Measurements from ENCODE around the gene GANC.
"Not testable (repeated sequence)": the region's sequence is repeated elsewhere in the genome, so short reads cannot be mapped to it uniquely, and the experiment has no call there.

The GANC gene

DNA sequence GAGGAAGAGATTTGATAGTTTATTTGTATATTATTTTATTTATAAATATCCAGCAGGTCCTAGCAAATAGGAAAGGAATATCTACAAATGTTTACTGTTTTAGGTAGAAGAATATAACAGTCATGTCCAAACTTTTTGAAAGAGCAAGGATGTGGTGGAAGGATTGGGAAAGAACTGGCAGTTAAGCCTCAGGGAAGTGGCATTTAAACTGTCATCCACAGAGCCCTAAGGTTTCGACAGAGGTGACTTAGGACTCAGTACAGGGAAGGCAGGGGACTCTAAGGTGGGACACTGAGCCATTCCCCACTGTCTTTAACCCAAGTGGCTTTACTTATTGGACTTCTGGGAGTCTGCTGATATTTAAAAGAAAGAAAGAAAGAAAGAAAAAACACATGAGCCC lies 12.0 kb downstream of the GANC start:
- DNase-seq, result no peak

DNA sequence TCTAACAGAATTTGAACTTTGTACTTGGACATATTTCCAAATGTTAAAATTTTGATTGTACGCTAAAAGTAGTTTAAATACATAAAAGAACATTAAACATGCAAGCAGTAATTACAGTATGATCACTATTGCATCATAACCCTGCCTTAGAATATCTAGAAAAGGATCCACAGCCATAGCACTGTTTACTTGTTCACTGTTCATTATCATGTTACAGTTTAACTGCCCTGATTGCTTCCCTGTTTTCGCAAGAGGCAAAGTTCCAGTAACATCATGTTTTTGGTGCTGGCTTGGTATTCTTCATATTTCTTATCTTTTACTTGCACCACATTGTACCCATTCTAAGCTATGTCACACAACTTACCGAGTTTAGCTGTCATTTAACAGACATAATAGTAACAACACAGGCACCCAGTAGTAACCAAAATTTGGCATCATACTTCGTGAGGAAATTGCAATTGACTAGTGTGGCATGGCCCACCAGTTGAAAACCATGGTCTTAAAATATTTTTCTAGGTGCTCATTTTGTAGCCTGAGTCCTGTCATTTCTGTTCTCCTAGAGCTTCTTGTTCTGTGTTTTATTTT lies 13.5 kb downstream of the GANC start:
- no peak for DNase-seq

DNA sequence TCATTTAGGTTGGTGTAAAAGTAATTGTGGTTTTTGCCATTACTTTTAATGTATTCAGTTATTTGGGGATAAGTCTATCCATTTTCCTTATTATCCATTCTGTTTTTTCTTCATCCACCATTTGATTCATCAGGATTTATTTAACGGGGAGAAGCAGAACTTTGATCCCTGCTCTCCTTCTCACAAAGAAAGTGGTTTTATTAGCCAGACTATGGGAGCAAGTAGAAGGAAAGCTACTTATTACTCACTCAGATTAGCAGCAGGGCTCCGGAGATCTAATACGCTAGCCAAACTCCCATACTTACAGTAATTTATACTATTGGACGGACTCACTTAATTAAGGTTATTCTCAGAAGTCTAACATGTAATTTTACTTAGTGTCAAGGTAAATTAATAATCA lies 14.9 kb downstream of the GANC start:
- DNase-seq, result no peak

DNA sequence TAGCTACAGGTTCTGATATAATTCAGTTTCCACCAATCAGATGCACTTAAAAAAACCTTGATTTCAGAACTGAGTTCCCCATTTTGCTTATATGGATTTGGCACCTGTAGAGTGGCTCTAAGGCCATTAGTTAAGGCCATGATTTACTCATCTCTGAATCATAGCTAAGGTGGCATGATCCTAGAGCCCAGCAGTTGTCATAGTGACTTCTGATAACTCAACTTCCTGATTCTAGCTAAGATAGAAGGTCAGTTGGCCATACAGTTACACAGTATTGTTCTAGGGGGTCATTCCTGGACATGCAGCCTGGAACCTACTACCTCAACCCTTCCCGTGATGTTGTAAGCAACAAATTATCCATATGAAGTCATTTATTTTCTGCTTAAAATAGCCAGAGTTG lies 16.2 kb downstream of the GANC start:
- no peak for DNase-seq

DNA sequence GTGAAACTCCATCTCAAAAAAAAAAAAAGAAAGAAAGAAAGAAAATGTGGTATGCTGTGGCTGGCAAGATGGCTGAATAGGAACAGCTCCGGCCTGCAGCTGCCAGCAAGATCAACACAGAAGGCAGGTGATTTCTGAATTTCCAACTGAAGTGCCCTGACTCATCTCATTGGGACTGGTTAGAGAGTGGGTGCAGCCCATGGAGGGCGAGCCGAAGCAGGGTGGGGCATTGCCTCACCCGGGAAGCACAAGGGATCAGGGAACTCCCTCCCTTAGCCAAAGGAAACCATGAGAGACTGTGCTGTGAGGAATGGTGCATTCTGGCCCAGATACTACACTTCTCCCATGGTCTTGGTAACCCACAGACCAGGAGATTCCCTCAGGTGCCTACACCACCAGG lies 28.0 kb downstream of the GANC start:
- not testable (repeated sequence) for DNase-seq

- DNase-seq, result no peak
Observed at GRCh38 chr15:42306681-42307080, 33.7 kb downstream of the GANC start.

DNA sequence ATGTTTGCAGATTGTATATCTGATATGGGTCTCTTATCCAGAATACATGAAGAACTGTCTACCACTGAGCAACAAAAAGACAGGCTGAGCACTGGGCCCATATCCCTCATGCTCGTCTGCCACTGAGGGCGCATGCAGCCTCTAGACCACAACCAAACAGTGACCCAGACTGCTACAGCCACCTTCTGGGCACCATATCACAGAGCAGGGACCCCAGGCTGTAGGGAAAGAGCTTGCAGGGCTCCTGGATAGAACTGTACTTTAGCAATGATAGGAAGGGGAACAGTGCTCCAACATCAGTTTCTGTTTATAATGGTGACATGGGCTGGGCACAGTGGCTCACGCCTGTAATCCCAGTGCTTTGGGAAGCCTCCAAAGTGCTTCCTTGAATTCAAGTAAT lies 40.5 kb downstream of the GANC start:
- DNase-seq, result no peak

DNA sequence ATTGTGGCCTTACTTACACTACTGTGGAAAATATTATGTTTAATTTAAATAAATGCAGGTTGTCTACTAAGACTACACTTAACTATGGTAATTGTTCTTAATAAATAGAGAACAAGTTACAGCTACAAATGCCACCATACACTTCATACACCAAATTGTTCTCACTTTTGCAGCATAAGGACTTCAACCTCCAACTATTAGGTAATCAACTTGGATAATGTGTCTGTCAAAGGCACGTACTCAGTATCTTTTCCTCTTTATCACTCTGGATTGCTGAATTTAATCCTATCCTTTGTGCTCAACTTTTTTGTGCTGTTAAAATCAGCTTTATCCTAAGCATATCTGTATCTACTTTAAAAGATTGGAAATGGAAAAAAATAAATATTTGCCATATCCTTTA lies 41.8 kb downstream of the GANC start:
- no peak for DNase-seq

GRCh38 chr15:42315521-42315920 lies 42.5 kb downstream of the GANC start:
- no peak for DNase-seq

DNA sequence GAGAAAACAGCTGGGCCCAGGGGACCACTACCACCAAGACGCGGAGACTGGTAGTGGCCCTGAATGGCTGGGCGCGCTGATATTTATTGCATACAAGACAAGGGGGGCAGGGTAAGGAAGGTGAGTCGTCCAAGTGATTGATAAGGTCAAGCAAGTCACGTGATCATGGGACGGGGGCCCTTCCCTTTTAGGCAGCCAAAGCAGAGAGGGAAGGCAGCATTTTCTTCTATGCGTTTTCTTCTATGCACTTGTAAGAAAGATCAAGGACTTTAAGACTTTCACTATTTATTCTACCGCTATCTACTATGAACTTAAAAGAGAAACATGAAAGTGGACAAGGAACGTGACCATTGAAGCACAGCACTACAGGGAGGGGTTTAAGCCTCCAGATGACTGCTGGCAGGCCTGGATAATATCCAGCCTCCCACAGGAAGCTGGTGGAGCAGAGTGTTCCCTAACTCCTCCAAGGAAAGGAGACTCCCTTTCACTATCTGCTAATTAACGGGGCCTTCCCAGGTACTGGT lies 43.3 kb downstream of the GANC start:
- not testable (repeated sequence) for DNase-seq

GRCh38 chr15:42319206-42319605 lies 46.2 kb downstream of the GANC start:
- no peak for DNase-seq

GRCh38 chr15:42324308-42324707 lies 51.3 kb downstream of the GANC start:
- no peak for DNase-seq

DNA sequence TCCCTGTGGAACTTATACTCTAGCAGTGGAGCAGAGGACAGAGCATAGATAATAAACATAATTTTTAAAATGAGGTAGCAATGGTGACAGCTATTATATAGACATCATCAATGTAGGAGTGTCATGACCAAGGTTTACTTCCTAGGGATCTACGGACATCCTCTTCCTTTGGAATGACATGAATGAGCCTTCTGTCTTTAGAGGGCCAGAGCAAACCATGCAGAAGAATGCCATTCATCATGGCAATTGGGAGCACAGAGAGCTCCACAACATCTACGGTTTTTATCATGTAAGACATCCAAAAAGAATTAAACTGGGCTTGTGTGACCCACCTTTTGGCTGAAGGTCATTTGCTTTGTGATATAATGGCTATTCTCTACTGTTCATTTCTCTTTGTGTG lies 56.2 kb downstream of the GANC start:
- no peak for DNase-seq

DNA sequence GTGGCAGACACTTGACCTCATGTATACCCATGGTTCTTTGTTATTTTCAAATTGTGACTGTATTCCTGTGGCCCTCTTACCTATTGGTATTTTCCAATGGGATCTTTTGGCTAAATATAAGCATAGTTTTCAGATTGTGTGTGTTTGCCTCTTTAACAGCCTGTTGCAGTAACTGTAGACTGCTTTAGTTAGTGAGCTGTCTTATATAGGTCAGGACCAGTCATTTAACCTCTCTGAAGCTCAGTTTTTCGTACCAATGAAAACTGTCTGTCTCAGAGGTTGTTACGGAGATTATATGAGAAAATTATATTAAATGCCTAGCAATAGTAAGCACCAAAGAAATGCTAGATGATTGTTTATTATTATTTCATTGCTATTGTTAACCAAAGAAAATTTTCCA lies 57.0 kb downstream of the GANC start:
- DNase-seq, result no peak

GRCh38 chr15:42331235-42331634 lies 58.2 kb downstream of the GANC start:
- no peak for DNase-seq

GRCh38 chr15:42332331-42332730 lies 59.3 kb downstream of the GANC start:
- DNase-seq, result no peak

- DNase-seq, result no peak
Observed at GRCh38 chr15:42335074-42335473, 62.1 kb downstream of the GANC start.

DNA sequence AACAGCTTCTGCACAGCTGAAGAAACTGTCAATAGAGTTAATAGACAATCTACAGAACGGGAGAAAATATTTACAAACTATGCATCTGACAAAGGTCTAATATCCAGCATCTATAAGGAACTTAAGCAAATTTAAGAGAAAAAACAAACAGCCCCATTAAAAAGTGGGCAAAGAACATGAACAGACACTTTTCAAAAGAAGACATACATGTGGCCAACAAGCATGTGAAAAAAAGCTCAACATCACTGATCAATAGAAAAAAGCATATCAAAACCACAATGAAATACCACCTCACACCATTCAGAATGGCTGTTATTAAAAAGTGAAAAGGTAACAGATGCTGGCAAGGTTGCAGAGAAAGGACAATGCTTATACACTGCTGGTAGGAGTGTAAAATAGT lies 63.6 kb downstream of the GANC start:
- DNase-seq, result not testable (repeated sequence)

DNA sequence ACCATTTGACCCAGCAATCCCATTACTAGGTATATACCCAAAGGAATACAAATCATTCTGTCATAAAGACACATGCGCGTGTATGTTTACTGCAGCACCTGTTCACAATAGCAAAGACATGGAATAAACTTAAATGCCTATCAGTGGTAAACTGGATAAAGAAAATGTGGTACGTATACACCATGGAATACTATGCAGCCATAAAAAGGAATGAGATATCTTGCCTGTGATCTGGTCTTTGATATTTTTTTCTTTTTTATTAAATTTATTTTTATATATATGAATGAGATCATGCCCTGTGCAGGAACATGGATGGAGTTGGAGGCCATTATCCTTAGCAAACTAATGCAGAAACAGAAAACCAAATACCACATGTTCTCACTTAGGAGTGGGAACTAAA lies 64.1 kb downstream of the GANC start:
- DNase-seq, result not testable (repeated sequence)

- DNase-seq, result no peak
Observed at GRCh38 chr15:42338500-42338899, 65.5 kb downstream of the GANC start.

DNA sequence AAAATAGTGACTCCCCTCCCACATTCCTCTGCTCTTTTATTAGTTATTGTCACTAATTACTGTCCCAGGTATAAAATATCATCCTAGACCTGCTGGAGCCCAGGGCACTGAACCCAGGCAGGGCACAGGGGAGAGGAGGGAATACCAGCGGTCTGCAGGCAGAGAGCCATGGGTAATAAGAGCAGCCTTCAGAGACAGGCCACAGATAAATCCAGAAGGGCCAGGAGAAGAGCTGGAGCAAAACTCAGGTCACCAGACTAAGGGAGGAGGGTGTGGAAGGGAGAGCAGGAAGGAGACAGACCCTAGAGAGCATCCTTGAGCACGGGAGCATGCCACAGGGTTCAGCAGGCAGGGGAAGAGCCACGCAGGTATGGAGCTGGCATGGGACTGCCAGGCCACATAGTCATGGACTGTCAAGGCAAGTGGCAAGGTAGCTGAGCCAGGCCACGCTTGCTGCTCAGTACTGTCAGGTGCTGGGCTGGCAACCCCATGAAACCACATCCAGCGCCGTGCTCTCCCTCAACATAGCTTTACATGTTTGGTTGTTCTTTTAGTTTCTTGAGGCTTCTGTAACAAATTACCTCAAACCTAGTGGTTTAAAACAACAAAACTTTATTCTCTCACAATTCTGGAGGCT lies 70.7 kb downstream of the GANC start:
- no peak for DNase-seq

DNA sequence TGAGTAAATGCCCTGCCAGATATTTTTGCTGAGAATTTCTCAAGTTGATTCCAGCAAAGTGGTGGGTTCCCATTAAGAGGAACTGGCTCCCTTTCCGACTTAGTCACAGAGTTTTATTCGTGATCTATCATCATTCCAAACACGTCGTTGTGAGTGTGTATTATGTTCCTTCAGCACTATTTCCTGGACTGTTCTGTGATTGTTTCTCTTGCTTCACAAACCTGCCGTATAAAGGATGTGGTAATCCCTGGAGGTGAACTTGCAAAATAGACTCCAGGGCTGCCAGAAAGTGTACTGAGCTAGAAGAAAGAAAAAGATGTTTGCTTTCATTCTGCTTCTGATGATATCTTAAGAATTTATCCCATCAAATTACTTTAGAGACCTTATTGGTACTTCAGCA lies 71.8 kb downstream of the GANC start:
- no peak for DNase-seq

GRCh38 chr15:42345504-42345903 lies 72.5 kb downstream of the GANC start:
- no peak for DNase-seq

DNA sequence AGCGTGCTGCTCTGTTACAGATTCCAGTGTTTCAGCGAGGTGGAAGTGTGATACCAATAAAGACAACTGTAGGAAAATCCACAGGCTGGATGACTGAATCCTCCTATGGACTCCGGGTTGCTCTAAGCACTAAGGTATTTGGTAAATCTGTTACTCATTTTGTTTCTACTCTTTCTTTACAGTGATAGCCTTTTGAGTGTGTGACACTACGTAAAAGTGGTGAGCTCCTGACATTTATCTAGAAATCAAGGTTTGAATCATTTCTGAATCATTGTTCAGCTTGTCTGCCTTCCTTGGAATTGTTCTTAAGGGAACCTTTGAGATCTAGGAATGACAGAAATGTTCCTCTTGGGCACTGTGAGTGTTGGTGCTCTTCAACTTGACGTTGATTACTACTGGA lies 75.1 kb downstream of the GANC start:
- DNase-seq, result no peak

GRCh38 chr15:42349186-42349585 lies 76.2 kb downstream of the GANC start:
- DNase-seq, result no peak

All from activated CD4-positive, alpha-beta T cell treated with anti-CD3 and anti-CD28 coated beads for 4 hours (primary cell).